Transverse colon (tissue), 3 donors: Measurements from ENCODE around the gene KRTAP4-1.

Source experiments
- POLR2A ChIP-seq: fragments of 450-650 bp; IDR thresholded peaks from one replicate; pipeline ENCODE4 v1.6.1; 2016; ENCODE audit warnings: antibody characterized with exemption, mild to moderate bottlenecking, moderate library complexity
- TF ChIP-seq, protein P1 (sequence below), 5 experiments: fragments of 200-600 bp in 3 of 5; fragments of 450-650 bp in 2 of 5; sonication (generic) in 3 of 5; IDR thresholded peaks; 1 replicate in 2 of 5; 2 replicates in 3 of 5; pipeline ENCODE4 v1.5.1; 2016 to 2017; ENCODE audit warnings: antibody characterized with exemption in 5 of 5, inconsistent platforms in 3 of 5, mild to moderate bottlenecking in 2 of 5, moderate library complexity in 1 of 5

DNA sequence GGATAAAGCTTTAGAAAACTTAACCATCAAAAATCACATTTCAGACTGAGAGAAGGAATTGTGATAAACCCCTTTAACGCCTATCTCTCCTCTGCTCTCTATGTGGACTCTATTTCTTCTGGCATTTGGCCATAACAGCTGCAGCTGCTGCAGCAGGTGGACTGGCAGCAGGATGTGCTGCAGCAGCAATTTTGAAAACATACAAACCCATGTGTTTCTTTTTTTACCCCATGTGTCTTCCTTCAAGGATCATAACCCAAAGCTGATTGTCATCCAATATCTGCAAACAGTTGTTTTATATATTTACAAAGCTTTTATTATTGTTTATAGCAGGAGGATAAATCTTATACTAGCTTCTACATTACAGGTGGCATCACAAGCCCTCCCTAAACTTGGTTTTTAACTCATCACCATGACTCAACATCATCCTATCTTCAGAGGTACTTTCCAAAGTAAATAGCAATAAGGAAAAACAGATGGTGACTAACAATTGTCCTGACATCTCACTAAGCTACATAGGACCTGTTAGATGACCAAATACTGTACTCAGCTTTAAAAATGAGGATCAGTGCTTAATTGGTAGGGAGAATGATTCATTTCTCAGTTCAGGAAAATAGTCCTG is 27.2 kb upstream of the KRTAP4-1 start:
- TF ChIP-seq, protein P1, sequence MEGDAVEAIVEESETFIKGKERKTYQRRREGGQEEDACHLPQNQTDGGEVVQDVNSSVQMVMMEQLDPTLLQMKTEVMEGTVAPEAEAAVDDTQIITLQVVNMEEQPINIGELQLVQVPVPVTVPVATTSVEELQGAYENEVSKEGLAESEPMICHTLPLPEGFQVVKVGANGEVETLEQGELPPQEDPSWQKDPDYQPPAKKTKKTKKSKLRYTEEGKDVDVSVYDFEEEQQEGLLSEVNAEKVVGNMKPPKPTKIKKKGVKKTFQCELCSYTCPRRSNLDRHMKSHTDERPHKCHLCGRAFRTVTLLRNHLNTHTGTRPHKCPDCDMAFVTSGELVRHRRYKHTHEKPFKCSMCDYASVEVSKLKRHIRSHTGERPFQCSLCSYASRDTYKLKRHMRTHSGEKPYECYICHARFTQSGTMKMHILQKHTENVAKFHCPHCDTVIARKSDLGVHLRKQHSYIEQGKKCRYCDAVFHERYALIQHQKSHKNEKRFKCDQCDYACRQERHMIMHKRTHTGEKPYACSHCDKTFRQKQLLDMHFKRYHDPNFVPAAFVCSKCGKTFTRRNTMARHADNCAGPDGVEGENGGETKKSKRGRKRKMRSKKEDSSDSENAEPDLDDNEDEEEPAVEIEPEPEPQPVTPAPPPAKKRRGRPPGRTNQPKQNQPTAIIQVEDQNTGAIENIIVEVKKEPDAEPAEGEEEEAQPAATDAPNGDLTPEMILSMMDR (IDR thresholded peaks at IDR 0.05): no peak
- no peak for TF ChIP-seq POLR2A
